Choroid plexus epithelial cell (primary cell): Measurements from ENCODE around the gene GTPBP8.
"Not testable (repeated sequence)": the region's sequence is repeated elsewhere in the genome, so short reads cannot be mapped to it uniquely, and the experiment has no call there.

Experiments
- DNase-seq: peaks from one replicate; pipeline ENCODE4 v3.0.0-alpha.2; 2010; ENCODE audit warnings: low read depth
- H3K4me3 ChIP-seq: 2 replicates; pipeline ENCODE4 v1.5.1; 2011; ENCODE audit warnings: low read depth, mild to moderate bottlenecking, control low read depth, low read length, moderate library complexity
- TF ChIP-seq, protein P1 (sequence below): conservative IDR thresholded peaks from 2 replicates; pipeline ENCODE4 v1.5.1; 2011; ENCODE audit warnings: low read depth, mild to moderate bottlenecking, control low read depth, inconsistent platforms, low read length, moderate library complexity

The GTPBP8 gene

GRCh38 chr3:113038328-113038727 lies 47.5 kb downstream of the GTPBP8 start:
- TF ChIP-seq, protein P1, sequence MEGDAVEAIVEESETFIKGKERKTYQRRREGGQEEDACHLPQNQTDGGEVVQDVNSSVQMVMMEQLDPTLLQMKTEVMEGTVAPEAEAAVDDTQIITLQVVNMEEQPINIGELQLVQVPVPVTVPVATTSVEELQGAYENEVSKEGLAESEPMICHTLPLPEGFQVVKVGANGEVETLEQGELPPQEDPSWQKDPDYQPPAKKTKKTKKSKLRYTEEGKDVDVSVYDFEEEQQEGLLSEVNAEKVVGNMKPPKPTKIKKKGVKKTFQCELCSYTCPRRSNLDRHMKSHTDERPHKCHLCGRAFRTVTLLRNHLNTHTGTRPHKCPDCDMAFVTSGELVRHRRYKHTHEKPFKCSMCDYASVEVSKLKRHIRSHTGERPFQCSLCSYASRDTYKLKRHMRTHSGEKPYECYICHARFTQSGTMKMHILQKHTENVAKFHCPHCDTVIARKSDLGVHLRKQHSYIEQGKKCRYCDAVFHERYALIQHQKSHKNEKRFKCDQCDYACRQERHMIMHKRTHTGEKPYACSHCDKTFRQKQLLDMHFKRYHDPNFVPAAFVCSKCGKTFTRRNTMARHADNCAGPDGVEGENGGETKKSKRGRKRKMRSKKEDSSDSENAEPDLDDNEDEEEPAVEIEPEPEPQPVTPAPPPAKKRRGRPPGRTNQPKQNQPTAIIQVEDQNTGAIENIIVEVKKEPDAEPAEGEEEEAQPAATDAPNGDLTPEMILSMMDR: no peak
- H3K4me3 ChIP-seq: no peak overlapping the region
- peak; percentile 7 for DNase-seq

- TF ChIP-seq, protein P1: no peak
- no peak overlapping the region for H3K4me3 ChIP-seq
- no peak for DNase-seq
Observed at GRCh38 chr3:113039546-113039945, 48.8 kb downstream of the GTPBP8 start.

DNA sequence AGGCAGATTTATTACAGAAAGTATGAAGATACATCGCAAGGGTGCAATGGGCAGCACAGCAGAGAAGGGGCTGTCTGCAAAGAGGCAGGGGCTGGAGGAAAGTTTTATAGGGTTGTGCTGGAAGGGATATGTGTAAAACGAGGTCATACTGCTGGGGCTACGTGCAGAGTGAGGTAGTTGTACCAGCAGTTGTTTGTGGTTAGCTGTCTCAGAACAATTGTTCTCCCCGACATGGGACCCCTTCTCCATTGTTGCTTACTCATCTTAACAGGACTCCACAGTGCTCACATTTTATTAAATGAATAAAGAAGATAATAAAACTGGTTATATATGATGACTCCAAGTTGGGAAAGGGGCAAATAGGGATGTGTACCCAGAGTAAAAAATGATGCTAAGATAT lies 49.4 kb downstream of the GTPBP8 start:
- DNase-seq: no peak
- H3K4me3 ChIP-seq: no peak overlapping the region
- TF ChIP-seq, protein P1: no peak

GRCh38 chr3:113043686-113044085 lies 52.9 kb downstream of the GTPBP8 start:
- TF ChIP-seq, protein P1: no peak
- no peak overlapping the region for H3K4me3 ChIP-seq
- DNase-seq: no peak

DNA sequence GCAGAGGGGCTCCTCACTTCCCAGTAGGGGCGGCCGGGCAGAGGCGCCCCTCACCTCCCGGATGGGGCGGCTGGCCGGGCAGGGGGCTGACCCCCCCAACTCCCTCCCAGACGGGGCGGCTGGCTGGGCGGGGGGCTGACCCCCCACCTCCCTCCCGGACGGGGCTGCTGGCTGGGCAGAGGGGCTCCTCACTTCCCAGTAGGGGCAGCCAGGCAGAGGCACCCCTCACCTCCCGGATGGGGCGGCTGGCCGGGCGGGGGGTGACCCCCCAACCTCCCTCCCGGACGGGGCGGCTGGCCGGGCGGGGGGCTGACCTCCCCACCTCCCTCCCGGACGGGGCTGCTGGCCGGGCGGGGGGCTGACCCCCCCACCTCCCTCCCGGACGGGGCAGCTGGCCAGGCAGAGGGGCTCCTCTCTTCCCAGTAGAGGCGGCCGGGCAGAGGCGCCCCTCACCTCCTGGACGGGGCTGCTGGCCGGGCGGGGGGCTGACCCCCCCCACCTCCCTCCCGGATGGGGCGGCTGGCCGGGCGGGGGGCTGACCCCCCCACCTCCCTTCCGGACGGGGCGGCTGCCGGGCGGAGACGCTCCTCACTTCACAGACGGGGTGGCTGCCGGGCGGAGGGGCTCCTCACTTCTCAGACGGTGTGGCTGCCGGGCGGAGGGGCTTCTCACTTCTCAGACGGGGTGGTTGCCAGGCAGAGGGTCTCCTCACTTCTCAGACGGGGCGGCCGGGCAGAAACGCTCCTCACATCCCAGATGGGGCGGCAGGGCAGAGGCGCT lies 55.6 kb downstream of the GTPBP8 start:
- not testable (repeated sequence) for DNase-seq, H3K4me3 ChIP-seq

DNA sequence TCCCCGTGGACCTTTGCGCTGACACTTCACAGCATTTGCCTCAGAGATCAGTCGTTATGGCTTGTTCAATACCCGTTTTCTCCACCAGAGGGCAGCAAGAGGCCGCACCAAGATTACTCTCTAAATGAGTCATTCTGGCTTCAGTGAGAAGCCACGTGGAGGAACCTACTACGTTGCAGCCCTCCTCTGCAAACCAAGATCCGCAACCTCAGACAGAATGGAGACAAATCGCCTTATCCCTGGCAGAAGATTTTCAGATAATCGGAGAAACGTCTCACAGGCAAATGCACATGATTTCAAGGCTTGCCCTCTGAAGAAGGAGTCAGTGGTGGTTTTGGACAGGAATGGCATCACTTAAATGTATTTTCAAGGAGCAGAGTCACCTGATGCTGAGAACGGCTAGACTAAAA lies 60.5 kb downstream of the GTPBP8 start:
- TF ChIP-seq, protein P1: peak; percentile 88
- DNase-seq: peak; percentile 88
- no peak overlapping the region for H3K4me3 ChIP-seq
